Adrenal gland (tissue), 5 donors: ENCODE results near the gene RNF181.
A peak's percentile ranks its signal among the peaks of the same experiment; 100 is the strongest.

ENCODE experiments used
- CTCF ChIP-seq, 6 experiments: fragments of 450-650 bp in 4 of 6; fragments of 200-600 bp in 2 of 6; sonication (generic) in 1 of 6; IDR thresholded peaks; 1 replicate in 5 of 6; 2 replicates in 1 of 6; pipeline versions ENCODE4 v1.5.1 to v1.8.0; 2016 to 2021; ENCODE audit warnings: antibody characterized with exemption in 6 of 6, mild to moderate bottlenecking in 2 of 6, moderate library complexity in 1 of 6
- POLR2A ChIP-seq, 2 donors: fragments of 450-650 bp; IDR thresholded peaks; one replicate each; pipeline ENCODE4 v1.6.1; 2017; ENCODE audit warnings: antibody characterized with exemption in 2 of 2, mild to moderate bottlenecking in 2 of 2, moderate library complexity in 1 of 2
- donor health status: DM: no; HTN: no; CAD: no.

- TF ChIP-seq CTCF (IDR thresholded peaks at IDR 0.05) (peak in 1 of 6 experiments; percentile 10), POLR2A (IDR thresholded peaks at IDR 0.05) (no peak)
Observed at GRCh38 chr2:85600951-85601770, 5.6 kb downstream of the RNF181 start.
